Head of caudate nucleus (tissue), 42 donors: ENCODE results near the gene LRIG3.

Experiments
- DNase-seq, 42 donors: peaks; one replicate each; pipeline versions ENCODE4 v3.0.0 to v3.0.0-alpha.2; 2020 to 2021; ENCODE audit warnings: mixed read lengths in 7 of 42
- intact Hi-C: fragments of 100-400 bp; cut with DNase I; formaldehyde crosslinking; loops from one replicate; pipeline ENCODE4 v1.15.0; 2022

LRIG3 gene

DNA sequence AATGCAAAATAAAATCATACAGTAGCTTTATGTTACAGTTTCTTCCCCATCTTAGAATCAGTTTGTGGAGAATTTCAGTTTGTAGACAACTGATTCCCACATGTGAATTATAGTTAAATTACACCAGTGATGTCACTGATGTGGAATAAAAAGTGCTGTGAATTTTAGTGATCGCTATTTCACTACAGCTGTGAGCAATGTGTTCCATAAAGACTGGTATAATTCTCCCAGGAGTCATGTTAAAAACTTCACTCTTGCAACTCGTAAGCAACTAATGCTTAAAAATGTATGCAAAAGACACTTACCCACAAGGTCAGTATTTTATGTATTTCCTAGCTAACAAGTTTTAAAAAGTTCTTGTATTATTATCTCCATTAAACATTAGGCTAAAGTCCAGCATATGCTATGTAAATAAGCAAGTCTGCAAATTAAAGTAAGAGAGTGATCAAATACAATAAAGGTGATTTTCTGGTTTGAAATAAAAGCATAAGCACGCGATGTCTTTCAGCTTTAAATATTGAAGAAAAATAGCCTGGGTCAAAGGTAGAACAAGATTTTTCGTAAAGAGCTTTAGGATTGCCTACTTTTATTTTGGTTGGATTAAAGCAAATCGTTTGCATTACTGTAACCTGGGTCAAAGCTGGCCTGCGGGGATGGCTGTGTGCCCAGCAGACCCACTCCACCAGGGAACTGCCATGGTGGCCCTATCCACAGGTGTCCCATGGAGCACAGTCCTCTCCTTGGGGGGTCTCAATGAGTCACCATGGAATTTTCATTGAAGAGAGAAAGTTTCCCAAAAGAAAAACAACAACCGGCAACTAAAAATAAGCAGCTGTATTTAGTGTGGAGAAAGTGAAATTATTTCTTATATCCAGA, 12.7 kb upstream of the LRIG3 start:
- no peak for DNase-seq
- intact Hi-C loops, result no loop called here

- intact Hi-C loops, result no loop called here
- no peak for DNase-seq
Measured at GRCh38 chr12:58931518-58931917, 11.2 kb upstream of the LRIG3 start.

GRCh38 chr12:58930770-58931324, 10.5 kb upstream of the LRIG3 start:
- DNase-seq, result no peak
- intact Hi-C loops, result no loop called here

DNA sequence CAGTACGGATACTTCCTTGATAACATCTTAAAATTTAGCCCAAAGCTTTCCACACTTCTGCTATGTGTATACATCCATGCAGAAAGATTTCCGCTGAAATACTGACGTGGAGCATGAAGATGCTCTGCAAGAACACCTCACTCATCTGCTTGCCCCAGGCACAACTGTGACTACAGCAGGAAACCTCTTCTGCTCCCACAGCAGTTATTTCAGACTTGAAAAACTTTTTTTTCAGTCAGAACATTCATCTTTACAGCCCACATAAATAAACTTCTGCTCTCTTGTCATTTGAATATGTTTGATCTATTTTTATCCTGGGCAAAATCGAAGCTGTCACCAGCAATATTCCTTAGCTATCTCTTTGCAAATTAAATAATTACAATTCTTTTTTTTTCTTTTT, 6.8 kb upstream of the LRIG3 start:
- DNase-seq, result peak in 15 of 42 donors; percentile 6 to 62 (median 34)
- intact Hi-C loops, result no loop called here

DNA sequence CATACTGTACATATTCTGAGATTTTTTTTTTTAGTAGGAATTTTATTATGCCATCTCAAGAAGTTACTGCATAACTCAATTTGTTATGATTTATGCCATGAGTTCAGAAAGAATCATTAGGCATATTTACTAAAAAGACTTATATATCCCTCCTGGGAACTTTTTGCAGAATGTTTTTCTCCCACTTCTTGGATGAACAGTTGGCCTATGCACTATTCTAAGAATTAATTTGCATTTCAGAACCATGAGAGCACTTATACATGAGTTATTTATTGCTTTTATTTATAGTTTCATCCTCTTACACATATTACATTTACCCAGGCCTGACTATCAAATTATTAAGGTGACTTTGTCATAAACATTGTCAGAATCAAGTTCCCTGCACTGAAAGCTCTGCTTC, 6.3 kb upstream of the LRIG3 start:
- intact Hi-C loops, result no loop called here
- no peak for DNase-seq

GRCh38 chr12:58925751-58926150, 5.4 kb upstream of the LRIG3 start:
- DNase-seq, result no peak
- intact Hi-C loops, result no loop called here

DNA sequence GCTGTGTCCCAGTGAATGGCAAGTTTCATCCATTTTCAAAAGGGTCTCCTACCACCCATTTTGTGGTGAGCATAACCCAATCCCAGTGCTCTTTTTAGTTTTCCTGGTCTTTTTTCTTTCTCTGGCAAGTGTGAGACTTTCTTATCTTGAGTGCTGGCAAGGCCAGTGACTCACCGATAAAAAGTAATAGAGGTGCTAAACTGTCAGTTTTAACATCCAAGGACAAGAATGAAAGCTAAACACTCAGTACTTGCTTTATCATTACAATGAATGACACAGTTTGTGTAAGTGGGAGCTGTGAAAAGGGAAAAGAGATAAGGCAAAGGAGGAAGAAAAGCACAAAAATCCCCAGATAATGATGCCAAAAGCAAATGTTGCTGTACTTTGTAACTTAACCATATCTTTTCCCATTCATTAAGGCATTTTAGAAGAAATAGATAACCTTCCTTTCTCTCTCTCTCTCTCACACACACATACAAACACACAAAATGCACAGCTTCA, 4.9 kb upstream of the LRIG3 start:
- intact Hi-C loops, result no loop called here

DNA sequence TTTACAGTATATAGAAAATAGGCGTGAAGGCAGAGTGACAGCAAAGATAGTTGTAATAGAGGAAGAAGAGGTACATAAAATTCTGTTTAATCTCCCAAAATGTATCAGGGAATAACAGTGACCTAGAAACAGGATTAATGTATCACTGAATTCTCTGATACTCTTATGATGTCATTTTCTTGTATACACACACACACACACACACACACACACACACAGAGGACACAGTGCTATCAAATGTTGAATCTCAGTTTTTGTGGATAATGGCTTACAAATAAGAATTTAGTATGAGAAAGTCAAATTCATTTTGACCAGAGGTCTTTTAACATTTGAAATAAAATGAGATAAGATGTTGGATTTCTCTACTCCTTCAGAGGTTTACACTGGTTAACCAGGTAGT, 4.3 kb upstream of the LRIG3 start:
- DNase-seq, result no peak
- intact Hi-C loops, result no loop called here

More for the DNA sequence above, 4.9 kb upstream of the LRIG3 start:
- no peak for DNase-seq

- DNase-seq, result no peak
- intact Hi-C loops, result no loop called here
Measured at GRCh38 chr12:58923781-58924180, 3.5 kb upstream of the LRIG3 start.

- DNase-seq, result no peak
- intact Hi-C loops, result no loop called here
Measured at GRCh38 chr12:58922849-58923248, 2.5 kb upstream of the LRIG3 start.

DNA sequence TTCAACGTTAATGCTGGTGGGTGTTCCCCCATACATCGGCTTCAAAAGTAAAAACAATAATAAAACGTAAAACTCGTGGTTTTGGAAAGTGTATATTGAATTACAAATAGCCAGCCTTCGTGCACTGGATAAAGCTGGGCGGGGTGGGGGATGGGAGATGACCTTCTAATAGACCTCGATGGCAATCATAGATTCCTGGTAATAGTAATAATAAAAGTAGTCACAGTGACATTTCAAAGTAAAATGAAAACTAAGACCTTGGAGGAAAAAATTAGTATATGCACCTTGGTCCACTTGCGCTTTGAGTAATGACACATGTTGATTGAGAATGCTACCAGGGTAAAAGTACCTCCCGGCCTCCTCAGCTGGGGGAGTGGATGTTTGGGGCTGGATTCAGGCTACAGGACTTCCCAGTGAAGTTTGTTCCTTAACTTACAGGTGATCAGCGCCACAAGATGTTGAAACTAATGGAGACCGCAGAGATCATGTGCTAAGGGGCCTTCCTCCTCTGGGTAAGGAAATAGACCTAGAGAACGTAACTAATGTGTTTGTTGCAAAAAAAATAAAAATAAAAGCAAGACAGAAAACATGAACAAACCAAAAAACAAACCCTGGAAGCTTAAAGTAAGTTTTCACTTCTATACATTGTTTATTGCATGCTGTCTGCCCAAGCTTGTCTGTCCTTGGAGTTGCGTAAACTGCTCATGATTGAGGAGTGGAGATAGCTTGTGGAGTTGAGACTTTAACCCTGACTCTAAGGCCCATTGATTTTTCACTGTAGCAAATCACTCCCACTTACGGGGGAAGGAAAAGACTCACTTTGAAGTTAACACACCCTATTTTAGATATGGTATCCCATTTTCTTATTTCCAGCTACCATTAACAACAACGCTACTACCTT, 907 bp upstream of the LRIG3 start:
- DNase-seq, result no peak
- intact Hi-C loops, result no loop called here

- intact Hi-C loops, result no loop called here
- DNase-seq, result peak in 14 of 42 donors; percentile 5 to 50 (median 32)
Measured at GRCh38 chr12:58919231-58920101, 838 bp downstream of the LRIG3 start.

- intact Hi-C loops, result no loop called here
- no peak for DNase-seq
Measured at GRCh38 chr12:58918469-58918844, 1.8 kb downstream of the LRIG3 start.

DNA sequence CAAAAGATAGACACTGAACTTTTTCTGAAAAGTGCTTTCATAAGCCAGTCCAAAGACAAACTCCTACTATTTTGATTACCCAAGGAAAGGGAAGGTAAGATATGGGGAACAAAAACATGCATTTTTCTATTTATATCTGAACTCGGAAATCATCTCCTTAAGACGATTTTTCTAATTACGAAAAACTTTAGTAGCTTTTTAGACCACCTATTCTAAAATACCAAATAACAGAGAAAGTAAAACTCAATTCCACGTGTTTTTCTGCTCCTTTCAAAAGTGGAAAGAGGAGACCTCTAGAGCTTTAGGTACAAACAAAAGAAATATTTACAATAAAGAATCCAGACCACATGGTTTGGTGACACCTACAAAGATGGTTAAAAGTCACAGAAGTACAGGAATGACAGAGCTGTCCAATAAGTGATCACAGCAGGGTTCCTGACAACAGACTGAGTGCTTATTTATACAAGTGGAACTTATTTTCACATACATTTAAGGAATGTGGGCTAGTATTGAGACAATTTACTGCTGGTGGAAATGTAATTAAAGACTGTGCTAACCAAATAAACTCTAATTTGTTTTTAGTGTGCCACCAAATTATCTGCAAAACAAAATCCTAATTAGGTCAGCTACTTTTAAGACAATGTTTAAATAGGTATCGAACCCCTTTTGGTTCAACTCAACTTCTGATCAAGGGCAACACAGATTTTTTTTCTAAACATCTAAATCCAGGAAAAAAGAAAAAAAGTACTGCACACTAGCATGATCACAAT, 2.4 kb downstream of the LRIG3 start:
- DNase-seq, result no peak
- intact Hi-C loops, result no loop called here

- no peak for DNase-seq
Measured at GRCh38 chr12:58916921-58917511, 3.3 kb downstream of the LRIG3 start.

GRCh38 chr12:58916161-58916621, 4.1 kb downstream of the LRIG3 start:
- no peak for DNase-seq
- intact Hi-C loops, result no loop called here

More at GRCh38 chr12:58916921-58917511, 3.3 kb downstream of the LRIG3 start:
- intact Hi-C loops, result no loop called here

- DNase-seq, result peak in 2 of 42 donors; percentile 37 to 60
- intact Hi-C loops, result no loop called here
Measured at GRCh38 chr12:58915634-58916033, 4.7 kb downstream of the LRIG3 start.
